ENCODE results near the gene HMGXB3.
A peak's percentile ranks its signal among the peaks of the same experiment; 100 is the strongest.

HMGXB3 gene

GRCh38 chr5:150092159-150092787 lies 91.7 kb downstream of the HMGXB3 start:
- no peak for DNase-seq (ENCODE audit: low spot score)

- no peak for DNase-seq (ENCODE audit: low spot score)
Observed at GRCh38 chr5:150097152-150097551, 96.6 kb downstream of the HMGXB3 start.

- DNase-seq (ENCODE audit: low spot score): peak; percentile 2
Observed at GRCh38 chr5:150101023-150101422, 100.5 kb downstream of the HMGXB3 start.
